CD4-positive, alpha-beta T cell treated with Interleukin-6 at 100 ng/mL for 8 hours (primary cell): ENCODE results near the gene CIAO2A.
"Not testable (repeated sequence)": the region's sequence is repeated elsewhere in the genome, so short reads cannot be mapped to it uniquely, and the experiment has no call there.

ENCODE experiments used
- DNase-seq: peaks from one replicate; pipeline ENCODE4 v3.0.0-alpha.2; 2020; ENCODE audit warnings: mixed read lengths, low spot score

The CIAO2A gene

GRCh38 chr15:64111679-64112050, 18.0 kb upstream of the CIAO2A start:
- no peak for DNase-seq

DNA sequence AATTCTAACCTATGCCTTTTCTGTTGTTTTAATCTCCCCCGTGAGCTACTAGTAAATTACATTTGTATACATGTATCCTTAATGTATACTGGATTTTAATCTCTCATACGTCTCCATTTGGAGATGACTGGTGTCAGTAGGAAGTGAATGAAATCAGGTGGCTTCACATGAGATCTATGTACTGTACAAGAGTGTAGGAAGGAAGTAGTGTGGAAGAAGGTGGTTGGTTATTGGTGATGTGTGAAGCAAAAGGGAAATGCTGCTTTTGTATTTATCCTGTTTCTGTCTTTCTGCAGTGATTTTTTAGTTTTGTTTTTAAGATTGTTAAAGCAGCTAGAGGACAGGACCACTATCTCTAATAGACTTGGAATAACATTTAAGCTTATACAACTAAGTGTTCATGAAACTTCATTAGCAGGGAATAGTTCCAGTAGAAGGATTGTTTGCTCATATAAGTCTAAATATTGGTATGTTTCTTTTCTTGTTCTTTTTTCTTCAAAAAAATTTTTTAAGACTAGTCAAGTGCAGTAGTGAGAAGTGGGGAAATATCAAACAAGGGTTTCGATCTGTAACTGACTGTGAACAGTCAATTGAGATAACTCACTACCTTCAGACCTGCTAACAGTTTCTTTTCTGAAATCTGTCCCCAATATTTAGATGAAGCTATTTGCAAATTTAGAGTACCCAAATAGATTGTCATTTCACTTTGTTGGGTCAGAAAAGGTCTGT, 17.5 kb upstream of the CIAO2A start:
- DNase-seq, result no peak

DNA sequence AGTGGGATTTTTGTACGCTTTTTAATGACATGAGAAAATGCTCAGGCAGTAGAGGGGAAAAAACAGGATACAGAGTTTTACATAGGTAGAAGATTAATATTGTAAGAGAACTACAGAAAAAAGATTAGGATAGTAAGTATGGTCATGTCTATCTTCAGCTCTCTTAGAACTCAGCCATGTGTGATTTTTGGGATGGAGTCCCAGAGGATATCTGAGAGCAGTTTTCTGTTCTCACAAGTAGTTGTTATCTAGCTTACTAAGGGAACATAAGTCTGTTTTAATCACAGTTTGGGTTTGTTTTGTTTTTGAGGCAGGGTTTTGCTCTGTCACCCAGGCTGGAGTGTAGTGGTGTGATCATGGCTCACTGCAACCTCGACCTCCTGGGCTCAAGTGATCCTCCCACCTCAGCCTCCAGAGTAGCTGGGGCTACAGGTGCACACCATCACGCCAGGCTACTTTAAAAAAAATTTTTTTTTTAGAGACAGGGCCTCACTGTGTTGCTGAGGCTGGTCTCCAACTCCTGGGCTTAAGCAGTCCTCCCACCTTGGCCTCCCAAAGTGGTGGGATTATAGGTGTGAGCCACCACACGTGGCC, 16.6 kb upstream of the CIAO2A start:
- DNase-seq, result not testable (repeated sequence)

GRCh38 chr15:64107337-64107736, 13.7 kb upstream of the CIAO2A start:
- DNase-seq, result no peak

GRCh38 chr15:64105113-64105704, 11.6 kb upstream of the CIAO2A start:
- DNase-seq, result no peak

DNA sequence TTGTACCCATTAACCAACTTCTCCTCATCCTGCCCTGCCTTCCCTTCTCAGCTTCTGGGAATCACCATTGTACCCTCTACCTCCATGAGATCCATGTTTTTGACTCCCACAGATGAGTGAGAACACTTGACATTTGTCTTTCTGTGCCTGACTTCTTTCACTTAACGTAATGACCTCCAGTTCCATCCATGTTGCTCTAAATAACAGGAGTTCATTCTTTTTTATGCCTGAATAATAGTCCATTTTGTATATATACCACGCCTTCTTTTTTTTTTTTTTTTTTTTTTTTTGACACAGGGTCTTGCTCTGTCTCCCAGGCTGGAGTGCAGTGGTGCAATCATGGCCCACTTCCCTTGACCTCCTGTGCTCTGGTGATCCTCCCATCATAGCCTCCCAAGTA, 8.9 kb upstream of the CIAO2A start:
- no peak for DNase-seq

GRCh38 chr15:64100958-64101357, 7.3 kb upstream of the CIAO2A start:
- no peak for DNase-seq

DNA sequence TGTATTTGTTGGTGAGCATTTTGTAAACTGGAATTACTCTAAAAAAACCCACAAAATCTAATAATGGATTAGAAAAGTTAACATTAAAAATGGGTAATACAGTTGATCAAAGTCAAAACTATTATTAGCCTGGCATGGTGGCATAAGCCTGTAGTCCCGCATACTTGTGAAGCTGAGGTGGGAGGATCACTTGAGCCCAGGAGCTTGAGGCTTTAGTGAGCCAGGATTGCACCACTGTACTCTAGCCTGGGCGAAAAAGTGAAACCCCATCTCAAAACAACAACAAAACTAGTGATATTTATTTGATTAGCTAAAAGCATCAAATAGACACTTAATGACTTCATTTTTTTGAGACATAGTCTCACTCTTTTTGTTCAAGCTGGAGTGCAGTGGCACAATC, 5.7 kb upstream of the CIAO2A start:
- no peak for DNase-seq

GRCh38 chr15:64096668-64097384, 3.2 kb upstream of the CIAO2A start:
- DNase-seq, result no peak

DNA sequence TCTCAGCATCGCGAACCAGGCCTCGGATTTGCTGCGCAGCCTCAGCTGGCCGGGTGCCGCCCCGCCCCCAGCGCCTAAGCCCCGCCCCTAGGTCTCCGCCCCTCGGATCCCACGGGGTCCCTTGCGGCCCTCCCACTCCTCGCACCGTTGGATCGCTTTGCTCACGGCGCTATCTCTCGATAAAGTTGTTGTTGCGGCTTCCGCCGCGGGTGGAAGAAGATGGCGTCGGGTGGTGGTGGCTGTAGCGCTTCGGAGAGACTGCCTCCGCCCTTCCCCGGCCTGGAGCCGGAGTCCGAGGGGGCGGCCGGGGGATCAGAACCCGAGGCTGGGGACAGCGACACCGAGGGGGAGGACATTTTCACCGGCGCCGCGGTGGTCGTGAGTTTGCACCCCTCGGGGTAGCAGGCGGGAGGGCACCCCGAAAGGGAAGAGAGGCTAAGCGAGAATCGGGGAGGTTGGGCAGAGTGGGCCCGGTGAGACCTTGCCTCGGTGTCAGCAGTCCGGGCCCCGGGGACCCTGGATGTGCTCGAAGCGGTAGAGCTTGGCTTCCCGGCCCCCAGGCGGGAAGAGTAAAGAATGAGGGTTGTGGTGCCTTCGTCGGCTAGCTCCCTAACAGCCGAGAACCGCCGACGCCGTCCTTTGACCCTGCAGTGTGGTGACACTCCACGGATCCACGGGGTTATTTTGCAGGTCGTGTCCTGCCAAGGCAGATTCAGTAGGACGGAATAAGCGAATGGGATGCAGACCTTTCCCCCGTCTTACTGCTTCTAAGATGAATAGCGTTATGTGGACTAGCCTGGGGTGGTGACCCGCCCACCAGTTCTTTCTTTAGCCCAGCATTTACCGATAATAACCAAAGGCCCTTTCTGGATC, 2.4 kb upstream of the CIAO2A start, which contains the start of gene SNX1:
Gene SNX1, plus strand, starts transcription at position 188 of the 873 bp plus-strand sequence. Its CDS starts 32 bp downstream, at position 220.
- peak; percentile 96 for DNase-seq

DNA sequence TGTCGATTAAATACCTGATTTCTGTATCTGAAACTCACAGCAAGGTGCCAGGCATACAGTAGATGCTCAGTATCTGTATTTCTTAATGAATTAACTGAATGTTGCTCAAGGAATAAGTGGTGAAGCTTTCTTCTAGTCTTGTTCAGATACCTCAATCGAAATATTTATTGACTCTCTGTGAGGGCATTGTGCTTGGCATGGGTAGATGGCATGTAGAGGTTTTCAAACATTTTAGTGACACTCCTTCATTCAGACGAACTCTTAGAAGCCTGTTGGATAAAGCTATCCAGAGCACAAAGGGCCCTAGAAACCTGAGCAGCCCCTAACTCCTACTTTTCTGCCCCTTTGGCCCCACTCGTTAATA, 1.8 kb upstream of the CIAO2A start:
- no peak for DNase-seq

DNA sequence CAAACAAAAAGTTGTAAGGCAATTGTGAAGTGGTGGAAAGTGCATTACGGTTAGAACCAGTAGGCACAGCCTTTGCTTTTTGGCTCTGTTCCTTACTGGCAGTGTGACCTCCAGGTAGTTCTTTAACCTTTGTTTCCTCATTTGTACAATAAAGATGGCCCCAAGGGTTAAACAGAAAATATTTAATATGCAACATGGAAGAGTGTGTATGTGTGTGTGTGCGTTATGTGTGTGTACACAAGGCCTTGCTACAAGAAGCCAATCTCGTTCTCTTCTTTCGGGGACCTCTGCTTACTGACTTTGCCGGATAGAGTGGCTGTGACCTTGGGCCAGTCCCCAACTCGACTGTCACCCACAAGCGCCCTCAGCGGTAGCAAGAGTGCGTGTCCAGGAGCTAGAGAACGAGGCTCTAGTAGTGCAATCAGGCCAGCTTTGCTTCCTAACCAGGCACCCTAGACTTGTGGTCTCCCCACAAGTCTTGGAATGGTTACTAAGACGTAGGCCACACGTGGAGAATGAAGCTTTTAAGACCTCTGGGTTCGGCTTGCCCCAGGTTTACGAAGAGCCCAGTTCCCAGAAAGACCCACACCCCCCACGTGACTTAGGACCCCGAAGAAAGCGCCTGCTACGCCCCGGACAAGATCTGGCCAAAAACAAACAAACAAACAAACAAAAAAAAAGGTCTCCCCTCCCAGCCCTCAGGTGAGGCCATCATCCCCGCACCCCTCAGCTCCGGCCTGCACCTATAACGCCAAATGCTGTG, 593 bp downstream of the CIAO2A start:
- no peak for DNase-seq

GRCh38 chr15:64092075-64092820, 1.4 kb downstream of the CIAO2A start:
- DNase-seq, result peak; percentile 20

DNA sequence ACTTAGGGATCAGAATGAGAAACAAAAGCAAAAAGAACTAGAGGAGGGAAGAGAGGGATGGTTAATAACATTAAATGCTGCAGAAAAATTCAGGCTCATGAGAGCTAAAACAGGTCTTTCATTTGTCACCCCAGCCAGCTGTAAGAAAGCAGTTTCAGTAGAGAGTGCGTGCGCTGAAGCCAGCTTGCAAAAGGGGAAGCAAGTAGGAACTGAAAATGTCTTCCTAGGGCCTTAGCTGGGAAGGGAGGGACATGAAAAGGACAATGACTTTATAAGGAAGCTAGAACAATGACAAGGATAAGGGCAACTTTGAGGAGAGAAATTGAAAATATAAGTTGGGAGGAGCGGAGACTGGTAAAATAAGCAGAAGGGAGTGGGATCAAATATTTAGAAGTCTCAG, 3.1 kb downstream of the CIAO2A start:
- DNase-seq, result no peak

- DNase-seq, result no peak
Measured at GRCh38 chr15:64089543-64090280, 3.9 kb downstream of the CIAO2A start.

DNA sequence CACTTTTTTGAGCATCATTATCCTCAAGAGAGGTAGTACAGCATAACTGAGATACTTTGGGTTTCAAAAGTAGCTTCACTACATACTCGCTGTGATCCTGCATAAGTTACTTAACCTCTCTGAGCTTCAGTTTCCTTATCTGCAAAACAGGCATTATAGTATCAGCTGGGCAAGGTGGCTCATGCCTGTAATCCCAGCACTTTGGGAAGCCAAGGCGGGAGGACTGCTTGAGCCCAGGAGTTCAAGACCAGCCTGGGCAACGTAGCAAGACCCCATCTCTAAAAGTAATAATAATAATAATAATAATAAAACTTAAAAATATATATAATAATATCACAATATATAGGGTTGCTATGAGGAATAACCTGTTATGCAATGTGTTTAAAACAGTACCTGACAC, 10.9 kb downstream of the CIAO2A start:
- DNase-seq, result no peak

DNA sequence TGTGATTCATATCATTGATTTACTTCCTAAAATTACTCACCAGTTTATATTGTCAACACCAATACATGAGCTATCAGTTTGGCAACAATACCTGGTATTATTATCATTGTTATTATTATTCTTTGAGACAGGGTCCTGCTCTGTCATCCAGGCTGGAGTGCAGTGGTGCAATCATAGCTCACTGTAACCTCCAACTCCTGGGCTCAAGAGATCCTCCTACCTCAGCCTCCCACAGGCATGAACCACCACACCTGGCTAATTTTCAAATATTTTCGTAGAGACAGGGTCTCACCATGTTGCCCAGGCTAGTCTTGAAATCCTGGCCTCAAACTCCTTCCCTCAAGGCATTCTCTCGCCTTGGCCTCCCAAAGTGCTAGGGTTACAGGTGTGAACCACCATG, 20.1 kb downstream of the CIAO2A start:
- not testable (repeated sequence) for DNase-seq

GRCh38 chr15:64072812-64073211, 20.8 kb downstream of the CIAO2A start:
- DNase-seq, result no peak

DNA sequence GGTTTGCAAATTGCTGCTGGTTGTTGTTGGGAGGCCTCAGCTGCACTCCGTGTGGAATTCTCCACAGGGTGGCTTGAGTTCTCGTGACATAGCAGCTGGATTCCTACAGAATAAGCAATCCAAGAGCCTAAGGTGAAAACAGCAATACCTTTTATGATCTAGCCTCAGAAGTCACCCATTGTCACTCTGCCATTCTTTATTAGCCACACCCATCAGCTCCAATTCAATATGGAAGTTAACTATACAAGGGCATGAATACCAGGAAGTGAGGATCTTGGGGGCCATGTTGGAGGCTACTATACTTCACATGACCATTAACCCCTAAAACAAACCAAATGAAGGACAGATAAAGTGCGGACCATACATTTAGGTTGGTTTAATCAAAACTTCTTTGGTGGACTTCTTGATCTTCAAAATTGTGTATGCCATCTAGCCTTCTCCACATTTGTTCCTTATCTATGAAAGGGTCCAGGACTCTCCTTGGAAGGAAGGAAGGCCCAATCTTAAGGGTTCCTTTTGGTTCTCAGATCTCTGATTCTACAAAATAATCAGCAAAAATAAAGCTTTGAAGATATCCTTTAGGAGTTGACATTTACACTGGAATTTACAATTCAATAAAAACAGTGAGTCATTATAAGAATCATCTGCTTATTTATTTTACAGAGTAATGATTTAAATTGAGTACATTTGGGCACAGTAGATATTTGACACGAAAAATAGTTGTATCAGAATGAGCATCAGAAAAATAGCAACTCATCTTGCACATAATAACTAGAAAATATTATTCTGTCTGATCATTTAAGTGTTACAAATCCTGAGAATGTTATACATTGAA, 21.5 kb downstream of the CIAO2A start:
- DNase-seq, result no peak
